ENCODE measurements around the gene AKT3.

DNA sequence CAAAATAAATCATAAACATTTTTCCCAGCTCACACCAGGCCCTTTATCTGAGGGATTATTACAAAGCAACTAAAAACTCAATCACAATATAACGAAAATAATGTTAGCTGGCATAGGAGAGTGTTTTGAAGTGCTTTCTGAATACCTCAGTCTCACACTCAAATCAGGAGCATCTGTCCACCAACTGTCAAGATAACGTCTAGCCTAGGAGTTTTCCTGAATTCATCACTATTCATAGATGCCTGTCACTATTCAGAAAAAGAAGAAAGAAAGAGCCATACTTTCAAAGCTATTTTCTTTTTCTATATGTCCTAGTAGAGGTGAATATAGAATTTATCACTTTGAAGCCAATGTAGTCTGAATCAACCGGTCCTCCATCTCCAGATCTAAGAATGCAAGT is 127.0 kb downstream of the AKT3 start:
- TF ChIP-seq POLR2A (IDR thresholded peaks at IDR 0.05): no peak
- TF ChIP-seq, protein P1, sequence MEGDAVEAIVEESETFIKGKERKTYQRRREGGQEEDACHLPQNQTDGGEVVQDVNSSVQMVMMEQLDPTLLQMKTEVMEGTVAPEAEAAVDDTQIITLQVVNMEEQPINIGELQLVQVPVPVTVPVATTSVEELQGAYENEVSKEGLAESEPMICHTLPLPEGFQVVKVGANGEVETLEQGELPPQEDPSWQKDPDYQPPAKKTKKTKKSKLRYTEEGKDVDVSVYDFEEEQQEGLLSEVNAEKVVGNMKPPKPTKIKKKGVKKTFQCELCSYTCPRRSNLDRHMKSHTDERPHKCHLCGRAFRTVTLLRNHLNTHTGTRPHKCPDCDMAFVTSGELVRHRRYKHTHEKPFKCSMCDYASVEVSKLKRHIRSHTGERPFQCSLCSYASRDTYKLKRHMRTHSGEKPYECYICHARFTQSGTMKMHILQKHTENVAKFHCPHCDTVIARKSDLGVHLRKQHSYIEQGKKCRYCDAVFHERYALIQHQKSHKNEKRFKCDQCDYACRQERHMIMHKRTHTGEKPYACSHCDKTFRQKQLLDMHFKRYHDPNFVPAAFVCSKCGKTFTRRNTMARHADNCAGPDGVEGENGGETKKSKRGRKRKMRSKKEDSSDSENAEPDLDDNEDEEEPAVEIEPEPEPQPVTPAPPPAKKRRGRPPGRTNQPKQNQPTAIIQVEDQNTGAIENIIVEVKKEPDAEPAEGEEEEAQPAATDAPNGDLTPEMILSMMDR (IDR thresholded peaks at IDR 0.05): no peak

Data from heart left ventricle (tissue), 13 donors.